SIG-M5 treated with dmso at 0.1 percent for 504 hours (cell line): ENCODE measurements around the gene FAM163A.

Source experiments
- DNase-seq: peaks from one replicate; lab custom pipeline; 2025; ENCODE audit not compliant: unreplicated experiment; lab: John Stamatoyannopoulos, UW

Gene FAM163A

GRCh38 chr1:179750630-179751029, 7.5 kb downstream of the FAM163A start:
- DNase-seq: no peak

GRCh38 chr1:179753061-179753460, 10.0 kb downstream of the FAM163A start:
- no peak for DNase-seq

GRCh38 chr1:179754041-179754624, 11.0 kb downstream of the FAM163A start:
- no peak for DNase-seq

GRCh38 chr1:179757933-179758332, 14.8 kb downstream of the FAM163A start:
- DNase-seq: no peak

GRCh38 chr1:179760521-179760920, 17.4 kb downstream of the FAM163A start:
- no peak for DNase-seq

- DNase-seq: no peak
Measured at GRCh38 chr1:179761296-179761695, 18.2 kb downstream of the FAM163A start.

GRCh38 chr1:179761846-179762640, 19.0 kb downstream of the FAM163A start:
- DNase-seq: no peak

- no peak for DNase-seq
Measured at GRCh38 chr1:179767177-179767581, 24.1 kb downstream of the FAM163A start.

GRCh38 chr1:179767996-179768395, 24.9 kb downstream of the FAM163A start:
- peak; percentile 37 for DNase-seq

- no peak for DNase-seq
Measured at GRCh38 chr1:179770887-179771502, 27.9 kb downstream of the FAM163A start.

- no peak for DNase-seq
Measured at GRCh38 chr1:179773264-179773663, 30.2 kb downstream of the FAM163A start.

GRCh38 chr1:179774000-179774399, 30.9 kb downstream of the FAM163A start:
- no peak for DNase-seq

GRCh38 chr1:179774566-179774965, 31.5 kb downstream of the FAM163A start:
- no peak for DNase-seq

- DNase-seq: no peak
Measured at GRCh38 chr1:179775009-179775408, 31.9 kb downstream of the FAM163A start.

GRCh38 chr1:179776831-179777230, 33.7 kb downstream of the FAM163A start:
- DNase-seq: no peak

GRCh38 chr1:179777731-179778130, 34.6 kb downstream of the FAM163A start:
- no peak for DNase-seq

- DNase-seq: no peak
Measured at GRCh38 chr1:179779645-179780272, 36.7 kb downstream of the FAM163A start.

GRCh38 chr1:179781962-179782361, 38.9 kb downstream of the FAM163A start:
- no peak for DNase-seq

- no peak for DNase-seq
Measured at GRCh38 chr1:179785031-179785431, 41.9 kb downstream of the FAM163A start.

GRCh38 chr1:179785728-179786127, 42.6 kb downstream of the FAM163A start:
- no peak for DNase-seq

- no peak for DNase-seq
Measured at GRCh38 chr1:179786815-179787685, 44.0 kb downstream of the FAM163A start.
